ENCODE data around the gene PAPPA2.

PAPPA2 gene

DNA sequence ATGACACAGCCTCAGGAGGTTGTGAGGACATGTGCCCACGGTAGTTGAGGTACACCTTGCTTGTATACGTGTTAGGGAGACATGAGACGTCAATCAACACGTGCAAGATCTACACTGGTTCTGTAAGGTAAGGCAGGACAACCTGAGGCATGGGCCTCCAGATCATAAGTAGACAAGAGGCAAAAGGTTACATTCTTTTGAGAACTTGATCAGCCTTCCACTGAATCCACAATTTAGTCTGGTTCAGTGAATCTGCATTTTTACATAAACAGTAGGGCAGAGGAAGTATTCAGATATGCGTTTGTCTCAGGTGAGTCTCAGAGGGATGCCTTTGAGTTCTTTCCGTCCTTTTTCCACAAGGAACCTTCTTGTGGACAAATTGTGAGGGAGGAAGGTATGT is 352.6 kb downstream of the PAPPA2 start:
- Histone ChIP-seq H3K79me1 (ENCODE audit: low read length) (peaks cover 3% of the 10 kb centered on the region), H3K4me1 (ENCODE audit: control insufficient read depth in 1 of 2, insufficient read depth in 2 of 2, low read length in 2 of 2) (peaks cover 5 to 6% of the 10 kb centered on the region in 2 experiments), H3K14ac (ENCODE audit: low read length) (peak overlapping the region; percentile 87), H3K9me3 (ENCODE audit: insufficient read depth, low read depth, low read length) (peaks cover 2% of the 10 kb centered on the region), H2AFZ (ENCODE audit: insufficient read depth, low read length, poor library complexity) (no peak overlapping the region), H3K4ac (ENCODE audit: low read depth, low read length) (no peak overlapping the region), H3K36me3 (ENCODE audit: control insufficient read depth in 1 of 2, insufficient read depth in 2 of 2, low read length in 2 of 2) (no peaks in the 10 kb centered on the region), H2BK12ac (ENCODE audit: low read length) (peak overlapping the region; percentile 93), H4K8ac (ENCODE audit: low read depth, low read length) (no peak overlapping the region), H2BK120ac (ENCODE audit: insufficient read depth, low read length, poor library complexity) (peak overlapping the region; percentile 4), H3K27me3 (ENCODE audit: insufficient read depth, low read length) (no peaks in the 10 kb centered on the region), H3K23ac (ENCODE audit: low read length) (no peak overlapping the region), H2BK5ac (ENCODE audit: low read depth, low read length, poor library complexity) (no peak overlapping the region), H3K9ac (ENCODE audit: low read length) (no peak overlapping the region), H3K79me2 (ENCODE audit: control insufficient read depth, insufficient read depth, low read length, poor library complexity) (no peaks in the 10 kb centered on the region), H4K12ac (ENCODE audit: low read depth, low read length) (peak overlapping the region; percentile 80), H4K91ac (ENCODE audit: low read depth, low read length) (peak overlapping the region; percentile 3), H3K4me3 (ENCODE audit: low read depth, low read length) (no peak overlapping the region), H3K4me2 (ENCODE audit: low read length) (no peak overlapping the region), H3K27ac (ENCODE audit: low read depth, low read length) (peak overlapping the region; percentile 61), H3K18ac (ENCODE audit: low read length) (peak overlapping the region; percentile 18), H2AK5ac (ENCODE audit: low read length) (peak overlapping the region; percentile 6)
- DNase-seq: no peak
- no CpG with 5 or more reads among the region's 6 CpGs for WGBS (ENCODE audit: extremely low coverage, insufficient coverage, insufficient read length)

DNA sequence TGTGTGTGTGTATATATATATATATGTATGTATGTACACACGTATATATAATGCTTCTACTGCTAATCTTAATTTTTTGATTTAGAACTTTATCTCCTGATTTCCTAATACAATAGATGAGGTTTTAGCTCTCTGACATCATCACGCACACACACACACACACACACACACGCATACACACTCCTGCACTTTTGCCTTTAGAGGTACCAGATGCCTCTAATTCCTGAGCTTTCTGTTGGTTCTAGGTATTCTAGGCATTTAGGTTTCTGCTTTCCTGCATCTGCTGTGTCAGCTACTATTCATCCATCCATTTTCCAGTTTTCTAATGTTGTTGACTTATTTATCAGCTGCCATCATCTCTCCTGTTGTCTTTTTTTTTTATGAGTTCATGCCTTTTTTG is 353.3 kb downstream of the PAPPA2 start:
- H3K9ac ChIP-seq (ENCODE audit: low read length): no peak overlapping the region
- peak in 1 of 2 donors; percentile 59 for DNase-seq
- no peaks in the 10 kb centered on the region for H3K36me3 ChIP-seq (ENCODE audit: control insufficient read depth in 1 of 2, insufficient read depth in 2 of 2, low read length in 2 of 2)
- no peak overlapping the region for H3K4ac ChIP-seq (ENCODE audit: low read depth, low read length)
- H3K79me1 ChIP-seq (ENCODE audit: low read length): peaks cover 3% of the 10 kb centered on the region
- H3K23ac ChIP-seq (ENCODE audit: low read length): no peak overlapping the region
- no CpG with 5 or more reads among the region's 3 CpGs for WGBS (ENCODE audit: extremely low coverage, insufficient coverage, insufficient read length)
- H4K12ac ChIP-seq (ENCODE audit: low read depth, low read length): no peak overlapping the region
- H2BK5ac ChIP-seq (ENCODE audit: low read depth, low read length, poor library complexity): no peak overlapping the region
- H4K8ac ChIP-seq (ENCODE audit: low read depth, low read length): no peak overlapping the region
- H2AK5ac ChIP-seq (ENCODE audit: low read length): no peak overlapping the region
- no peak overlapping the region for H2AFZ ChIP-seq (ENCODE audit: insufficient read depth, low read length, poor library complexity)
- H3K9me3 ChIP-seq (ENCODE audit: insufficient read depth, low read depth, low read length): peaks cover 2% of the 10 kb centered on the region
- H4K91ac ChIP-seq (ENCODE audit: low read depth, low read length): no peak overlapping the region
- H3K4me1 ChIP-seq (ENCODE audit: control insufficient read depth in 1 of 2, insufficient read depth in 2 of 2, low read length in 2 of 2): peaks cover 5 to 6% of the 10 kb centered on the region in 2 experiments
- no peak overlapping the region for H2BK12ac ChIP-seq (ENCODE audit: low read length)
- no peaks in the 10 kb centered on the region for H3K27me3 ChIP-seq (ENCODE audit: insufficient read depth, low read length)
- peak overlapping the region; percentile 50 for H3K27ac ChIP-seq (ENCODE audit: low read depth, low read length)
- no peak overlapping the region for H3K4me3 ChIP-seq (ENCODE audit: low read depth, low read length)
- no peak overlapping the region for H2BK120ac ChIP-seq (ENCODE audit: insufficient read depth, low read length, poor library complexity)
- H3K79me2 ChIP-seq (ENCODE audit: control insufficient read depth, insufficient read depth, low read length, poor library complexity): no peaks in the 10 kb centered on the region
- no peak overlapping the region for H3K18ac ChIP-seq (ENCODE audit: low read length)
- H3K14ac ChIP-seq (ENCODE audit: low read length): no peak overlapping the region
- H3K4me2 ChIP-seq (ENCODE audit: low read length): no peak overlapping the region

DNA sequence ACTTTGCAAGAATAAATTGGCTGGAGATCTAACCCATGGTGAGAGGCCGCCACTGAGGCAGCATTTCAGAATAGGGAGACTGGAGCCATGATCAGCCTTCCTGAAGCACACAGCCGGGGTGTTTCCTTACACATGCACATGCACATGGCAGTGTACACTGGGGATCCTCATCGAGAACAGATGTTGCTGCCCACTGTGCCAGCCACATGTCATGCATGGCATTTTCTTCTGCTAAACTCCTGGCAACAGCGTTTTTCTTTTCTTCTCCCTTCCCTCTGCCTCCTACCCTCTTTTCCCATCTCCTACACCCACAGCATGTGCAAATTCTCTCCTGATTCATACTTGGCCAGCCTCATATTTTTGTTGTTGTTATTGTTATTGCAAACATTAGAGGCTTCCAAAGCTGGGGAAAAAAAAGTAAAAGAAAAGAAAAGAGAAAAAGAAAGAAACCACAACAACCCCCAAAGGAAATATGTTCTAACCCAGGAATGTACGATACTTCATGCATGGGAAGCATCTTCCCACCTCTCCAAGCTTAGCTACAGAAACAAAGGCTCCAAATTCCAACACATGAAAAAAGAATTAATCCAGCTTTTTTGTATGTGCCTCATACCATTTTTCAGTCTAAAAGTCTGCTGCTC is 357.5 kb downstream of the PAPPA2 start:
- DNase-seq: no peak
- H3K79me2 ChIP-seq (ENCODE audit: control insufficient read depth, insufficient read depth, low read length, poor library complexity): no peaks in the 10 kb centered on the region
- no peaks in the 10 kb centered on the region for H3K9me3 ChIP-seq (ENCODE audit: insufficient read depth, low read depth, low read length)
- H3K36me3 ChIP-seq (ENCODE audit: control insufficient read depth in 1 of 2, insufficient read depth in 2 of 2, low read length in 2 of 2): no peaks in the 10 kb centered on the region
- WGBS (ENCODE audit: extremely low coverage, insufficient coverage, insufficient read length): no CpG with 5 or more reads among the region's 5 CpGs
- no peak overlapping the region for H2AFZ ChIP-seq (ENCODE audit: insufficient read depth, low read length, poor library complexity)
- H3K14ac ChIP-seq (ENCODE audit: low read length): no peak overlapping the region
- H3K4me2 ChIP-seq (ENCODE audit: low read length): no peak overlapping the region
- H3K23ac ChIP-seq (ENCODE audit: low read length): no peak overlapping the region
- no peak overlapping the region for H4K91ac ChIP-seq (ENCODE audit: low read depth, low read length)
- no peak overlapping the region for H2BK12ac ChIP-seq (ENCODE audit: low read length)
- H3K9ac ChIP-seq (ENCODE audit: low read length): no peak overlapping the region
- H3K4me1 ChIP-seq (ENCODE audit: control insufficient read depth in 1 of 2, insufficient read depth in 2 of 2, low read length in 2 of 2): peaks cover 3% of the 10 kb centered on the region in 2 experiments
- H3K18ac ChIP-seq (ENCODE audit: low read length): no peak overlapping the region
- no peak overlapping the region for H3K4ac ChIP-seq (ENCODE audit: low read depth, low read length)
- H2AK5ac ChIP-seq (ENCODE audit: low read length): no peak overlapping the region
- H4K12ac ChIP-seq (ENCODE audit: low read depth, low read length): no peak overlapping the region
- H2BK120ac ChIP-seq (ENCODE audit: insufficient read depth, low read length, poor library complexity): no peak overlapping the region
- no peaks in the 10 kb centered on the region for H3K27me3 ChIP-seq (ENCODE audit: insufficient read depth, low read length)
- no peak overlapping the region for H3K4me3 ChIP-seq (ENCODE audit: low read depth, low read length)
- no peak overlapping the region for H3K27ac ChIP-seq (ENCODE audit: low read depth, low read length)
- H4K8ac ChIP-seq (ENCODE audit: low read depth, low read length): no peak overlapping the region
- H2BK5ac ChIP-seq (ENCODE audit: low read depth, low read length, poor library complexity): no peak overlapping the region
- H3K79me1 ChIP-seq (ENCODE audit: low read length): peaks cover 2% of the 10 kb centered on the region

DNA sequence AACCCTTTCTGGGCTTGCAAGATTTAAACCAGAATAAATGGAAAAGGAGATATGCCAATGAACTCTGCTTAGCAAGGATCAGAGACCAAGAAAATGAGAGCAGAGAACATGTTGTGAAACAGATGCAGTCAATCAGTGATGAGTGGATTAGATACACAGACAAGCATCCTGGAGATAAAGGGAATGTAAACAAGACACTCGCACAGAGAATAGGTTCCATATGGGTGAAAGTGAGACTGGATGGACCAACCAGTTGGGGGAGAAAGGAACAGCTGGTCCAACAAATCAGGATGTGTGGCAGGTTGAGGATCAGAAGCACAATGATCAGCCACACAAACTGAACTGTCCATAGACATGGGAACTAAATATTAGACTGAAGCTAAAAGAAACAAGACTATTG is 363.3 kb downstream of the PAPPA2 start:
- Histone ChIP-seq H3K4ac (ENCODE audit: low read depth, low read length) (no peak overlapping the region), H3K23ac (ENCODE audit: low read length) (no peak overlapping the region), H2AK5ac (ENCODE audit: low read length) (no peak overlapping the region), H3K14ac (ENCODE audit: low read length) (no peak overlapping the region), H3K4me3 (ENCODE audit: low read depth, low read length) (no peak overlapping the region), H4K12ac (ENCODE audit: low read depth, low read length) (no peak overlapping the region), H3K27ac (ENCODE audit: low read depth, low read length) (no peak overlapping the region), H3K27me3 (ENCODE audit: insufficient read depth, low read length) (no peaks in the 10 kb centered on the region), H3K4me2 (ENCODE audit: low read length) (no peak overlapping the region), H3K4me1 (ENCODE audit: control insufficient read depth in 1 of 2, insufficient read depth in 2 of 2, low read length in 2 of 2) (no peaks in the 10 kb centered on the region), H3K18ac (ENCODE audit: low read length) (no peak overlapping the region), H4K8ac (ENCODE audit: low read depth, low read length) (no peak overlapping the region), H3K79me2 (ENCODE audit: control insufficient read depth, insufficient read depth, low read length, poor library complexity) (no peaks in the 10 kb centered on the region), H3K79me1 (ENCODE audit: low read length) (no peaks in the 10 kb centered on the region), H3K9ac (ENCODE audit: low read length) (no peak overlapping the region), H2BK120ac (ENCODE audit: insufficient read depth, low read length, poor library complexity) (no peak overlapping the region), H2BK5ac (ENCODE audit: low read depth, low read length, poor library complexity) (no peak overlapping the region), H2AFZ (ENCODE audit: insufficient read depth, low read length, poor library complexity) (no peak overlapping the region), H3K9me3 (ENCODE audit: insufficient read depth, low read depth, low read length) (no peaks in the 10 kb centered on the region), H3K36me3 (ENCODE audit: control insufficient read depth in 1 of 2, insufficient read depth in 2 of 2, low read length in 2 of 2) (no peaks in the 10 kb centered on the region), H4K91ac (ENCODE audit: low read depth, low read length) (no peak overlapping the region), H2BK12ac (ENCODE audit: low read length) (no peak overlapping the region)
- WGBS (ENCODE audit: extremely low coverage, insufficient coverage, insufficient read length): no CpG with 5 or more reads among the region's 1 CpG
- no peak for DNase-seq

Measured in trophoblast cell (in vitro differentiated cells and primary cell).